GM15510 (cell line): ENCODE measurements around the gene CD37.
A peak's percentile ranks its signal among the peaks of the same experiment; 100 is the strongest.

Source experiments
- POLR2A ChIP-seq: IDR thresholded peaks from 3 replicates; pipeline ENCODE4 v1.6.1; 2011; ENCODE audit warnings: borderline replicate concordance; ENCODE audit not compliant: insufficient read length; ENCODE audit errors: extremely low read depth

The CD37 gene

GRCh38 chr19:49340865-49341718 is 5.9 kb downstream of the CD37 start:
- TF ChIP-seq POLR2A = no peak

GRCh38 chr19:49342291-49342721 is 7.1 kb downstream of the CD37 start:
- peak; percentile 27 for TF ChIP-seq POLR2A

GRCh38 chr19:49343123-49343522 is 7.9 kb downstream of the CD37 start:
- no peak for TF ChIP-seq POLR2A

- TF ChIP-seq POLR2A = no peak
Observed at GRCh38 chr19:49344505-49345423, 9.6 kb downstream of the CD37 start.

- no peak for TF ChIP-seq POLR2A
Observed at GRCh38 chr19:49347191-49347590, 12.0 kb downstream of the CD37 start.

GRCh38 chr19:49347835-49348234 is 12.6 kb downstream of the CD37 start:
- TF ChIP-seq POLR2A = no peak

- TF ChIP-seq POLR2A = no peak
Observed at GRCh38 chr19:49348305-49349189, 13.3 kb downstream of the CD37 start.

GRCh38 chr19:49349567-49349966 is 14.4 kb downstream of the CD37 start:
- TF ChIP-seq POLR2A = no peak

GRCh38 chr19:49355909-49356353 is 20.7 kb downstream of the CD37 start:
- no peak for TF ChIP-seq POLR2A

- no peak for TF ChIP-seq POLR2A
Observed at GRCh38 chr19:49356382-49356781, 21.2 kb downstream of the CD37 start.

GRCh38 chr19:49357186-49357585 is 22.0 kb downstream of the CD37 start:
- no peak for TF ChIP-seq POLR2A

- no peak for TF ChIP-seq POLR2A
Observed at GRCh38 chr19:49359851-49360820, 24.9 kb downstream of the CD37 start.

- TF ChIP-seq POLR2A = no peak
Observed at GRCh38 chr19:49361438-49362047, 26.3 kb downstream of the CD37 start.
